HG03103 (cell line): ENCODE results near the gene UBXN7.
A peak's percentile ranks its signal among the peaks of the same experiment; 100 is the strongest.
"Not testable (repeated sequence)": the region's sequence is repeated elsewhere in the genome, so short reads cannot be mapped to it uniquely, and the experiment has no call there.

Experiments
- ATAC-seq: cut with Tn5 transposase; IDR thresholded peaks from one replicate; pipeline ENCODE4 v1.9.1; 2021; ENCODE audit warnings: low read depth; ENCODE audit not compliant: unreplicated experiment

Gene UBXN7

GRCh38 chr3:196432137-196432879 is at the start of gene UBXN7:
Gene UBXN7 (minus strand): TSS chr3:196432427. CDS start chr3:196432399, 28 bp downstream.
- ATAC-seq = peak; percentile 75

GRCh38 chr3:196477678-196478077 is 45.5 kb upstream of the UBXN7 start:
- no peak for ATAC-seq

- ATAC-seq = no peak
Measured at GRCh38 chr3:196472286-196472685, 40.1 kb upstream of the UBXN7 start.

GRCh38 chr3:196471551-196471950 is 39.3 kb upstream of the UBXN7 start:
- no peak for ATAC-seq

GRCh38 chr3:196470182-196470581 is 38.0 kb upstream of the UBXN7 start:
- ATAC-seq = not testable (repeated sequence)

- no peak for ATAC-seq
Measured at GRCh38 chr3:196463804-196464203, 31.6 kb upstream of the UBXN7 start.

- ATAC-seq = no peak
Measured at GRCh38 chr3:196463478-196463756, 31.2 kb upstream of the UBXN7 start.

GRCh38 chr3:196462680-196463477 is 30.7 kb upstream of the UBXN7 start:
- ATAC-seq = not testable (repeated sequence)

- no peak for ATAC-seq
Measured at GRCh38 chr3:196458063-196458462, 25.8 kb upstream of the UBXN7 start.

GRCh38 chr3:196457470-196457869 is 25.2 kb upstream of the UBXN7 start:
- ATAC-seq = not testable (repeated sequence)

- no peak for ATAC-seq
Measured at GRCh38 chr3:196454935-196455334, 22.7 kb upstream of the UBXN7 start.

GRCh38 chr3:196445391-196445790 is 13.2 kb upstream of the UBXN7 start:
- ATAC-seq = not testable (repeated sequence)

- no peak for ATAC-seq
Measured at GRCh38 chr3:196444500-196444894, 12.3 kb upstream of the UBXN7 start.

- ATAC-seq = no peak
Measured at GRCh38 chr3:196440696-196441095, 8.5 kb upstream of the UBXN7 start.

- no peak for ATAC-seq
Measured at GRCh38 chr3:196440041-196440537, 7.9 kb upstream of the UBXN7 start.

GRCh38 chr3:196431181-196432136 is 768 bp downstream of the UBXN7 start:
- peak; percentile 16 for ATAC-seq

GRCh38 chr3:196428041-196428440 is 4.2 kb downstream of the UBXN7 start:
- no peak for ATAC-seq

- ATAC-seq = not testable (repeated sequence)
Measured at GRCh38 chr3:196424421-196424820, 7.8 kb downstream of the UBXN7 start.

- no peak for ATAC-seq
Measured at GRCh38 chr3:196423044-196423781, 9.0 kb downstream of the UBXN7 start.

- ATAC-seq = not testable (repeated sequence)
Measured at GRCh38 chr3:196421668-196422067, 10.6 kb downstream of the UBXN7 start.
